CD4-positive, CD25-positive, alpha-beta regulatory T cell (primary cell): ENCODE data around the gene ABCC9. TPM values are rescaled to one million over a fixed set of nuclear protein-coding genes. Genes with fewer than 3 reads are reported as not detected.
"Not testable (repeated sequence)": the region's sequence is repeated elsewhere in the genome, so short reads cannot be mapped to it uniquely, and the experiment has no call there.

Experiments
- ATAC-seq, 2 donors: fragments of 150-1000 bp; cut with Tn5 transposase; one replicate each; pipeline ENCODE4 v1.10.0; 2021; ENCODE audit warnings: low read depth in 2 of 2, moderate number of reproducible peaks in 2 of 2, moderate library complexity in 1 of 2
- DNase-seq, 3 donors: peaks; one replicate each; pipeline versions ENCODE4 v3.0.0 to v3.0.0-alpha.2; 2012 to 2022; ENCODE audit warnings: mixed read lengths in 1 of 3
- H3K27ac ChIP-seq: one replicate; pipeline ENCODE4 v1.7.0; 2013; ENCODE audit warnings: mild to moderate bottlenecking, low read length; ENCODE audit not compliant: insufficient read depth, poor library complexity, severe bottlenecking
- H3K27me3 ChIP-seq: one replicate; pipeline ENCODE4 v1.7.0; 2013; ENCODE audit warnings: low read length; ENCODE audit not compliant: control insufficient read depth, insufficient read depth
- H3K36me3 ChIP-seq: one replicate; pipeline ENCODE4 v1.7.0; 2013; ENCODE audit warnings: mild to moderate bottlenecking, low read length, moderate library complexity; ENCODE audit not compliant: control insufficient read depth, insufficient read depth
- H3K4me1 ChIP-seq: 2 replicates; pipeline ENCODE4 v1.7.0; 2013; ENCODE audit warnings: mild to moderate bottlenecking, low read length; ENCODE audit not compliant: insufficient read depth, control insufficient read depth, poor library complexity, severe bottlenecking
- H3K4me3 ChIP-seq: one replicate; pipeline ENCODE4 v1.7.0; 2013; ENCODE audit warnings: low read depth, mild to moderate bottlenecking, low read length, moderate library complexity
- H3K9me3 ChIP-seq, 2 experiments: 1 replicate in 1 of 2; 2 replicates in 1 of 2; pipeline ENCODE4 v1.7.0; 2013; ENCODE audit warnings: low read length in 2 of 2, mild to moderate bottlenecking in 1 of 2, moderate library complexity in 1 of 2; ENCODE audit not compliant: control insufficient read depth in 2 of 2
- H3K27ac Mint-ChIP-seq, 3 donors: one replicate each; pipeline ENCODE4 v1.8.0; 2020 to 2022; ENCODE audit warnings: mild to moderate bottlenecking in 3 of 3, mixed read lengths in 3 of 3, moderate library complexity in 2 of 3
- H3K27me3 Mint-ChIP-seq: one replicate; pipeline ENCODE4 v1.8.0; 2022; ENCODE audit warnings: mild to moderate bottlenecking, mixed read lengths
- H3K36me3 Mint-ChIP-seq: one replicate; pipeline ENCODE4 v1.8.0; 2020; ENCODE audit warnings: mixed read lengths
- H3K4me1 Mint-ChIP-seq, 4 donors: one replicate each; pipeline ENCODE4 v1.8.0; 2020 to 2022; ENCODE audit warnings: mixed read lengths in 4 of 4, mild to moderate bottlenecking in 1 of 4
- H3K4me3 Mint-ChIP-seq, 4 donors: one replicate each; pipeline ENCODE4 v1.8.0; 2020 to 2022; ENCODE audit warnings: mild to moderate bottlenecking in 4 of 4, mixed read lengths in 4 of 4, moderate library complexity in 3 of 4
- H3K9me3 Mint-ChIP-seq, 7 donors: one replicate each; pipeline ENCODE4 v1.8.0; 2020 to 2022; ENCODE audit warnings: mixed read lengths in 7 of 7, mild to moderate bottlenecking in 3 of 7, moderate library complexity in 2 of 7
- polyA plus RNA-seq, 4 donors: library from polyadenylated mRNA; unstranded; fragments of 300-500 nt; fragmentation: Illumina TruSeq; gene quantifications; one replicate each; pipeline ENCODE4 v1.2.3, GENCODE V29; 2021
- total RNA-seq: library from RNA; stranded (reverse); gene quantifications from one replicate; pipeline ENCODE4 v1.2.3, GENCODE V29; 2022

The ABCC9 gene
- total and polyA plus RNA-seq, 5 donors from 2014 or later: not detected

DNA sequence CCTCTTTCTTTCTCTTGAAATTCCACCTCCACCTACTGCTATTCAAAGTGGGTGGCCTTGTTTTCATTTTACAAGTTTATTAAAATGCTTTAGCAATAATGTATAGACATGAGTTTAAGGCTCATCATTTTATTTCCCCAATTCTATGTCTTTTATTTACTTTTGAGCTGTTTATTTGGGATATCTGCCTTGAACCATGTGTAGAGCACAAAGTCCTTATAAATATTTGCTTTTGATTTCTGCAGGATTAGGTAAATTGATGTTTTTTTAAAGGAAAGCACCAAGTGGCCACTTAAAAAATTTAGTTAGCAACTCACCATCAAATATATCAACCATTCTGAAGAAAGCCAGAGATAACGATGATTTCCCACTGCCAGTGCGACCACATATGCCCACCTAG is 126.9 kb downstream of the ABCC9 start:
- Histone ChIP-seq H3K4me3 (no peak overlapping the region), H3K4me1 (no peaks in the 10 kb centered on the region), H3K27me3 (no peaks in the 10 kb centered on the region), H3K36me3 (no peaks in the 10 kb centered on the region), H3K27ac (no peak overlapping the region), H3K9me3 (no peaks in the 10 kb centered on the region)
- no peak for ATAC-seq
- Mint-ChIP-seq H3K27ac (no peak overlapping the region), H3K9me3 (peaks cover 0 to 3% (median 0%) of the 10 kb centered on the region in 7 donors), H3K27me3 (peaks cover 4% of the 10 kb centered on the region), H3K4me3 (no peak overlapping the region), H3K36me3 (no peaks in the 10 kb centered on the region), H3K4me1 (no peaks in the 10 kb centered on the region)
- no peak for DNase-seq

DNA sequence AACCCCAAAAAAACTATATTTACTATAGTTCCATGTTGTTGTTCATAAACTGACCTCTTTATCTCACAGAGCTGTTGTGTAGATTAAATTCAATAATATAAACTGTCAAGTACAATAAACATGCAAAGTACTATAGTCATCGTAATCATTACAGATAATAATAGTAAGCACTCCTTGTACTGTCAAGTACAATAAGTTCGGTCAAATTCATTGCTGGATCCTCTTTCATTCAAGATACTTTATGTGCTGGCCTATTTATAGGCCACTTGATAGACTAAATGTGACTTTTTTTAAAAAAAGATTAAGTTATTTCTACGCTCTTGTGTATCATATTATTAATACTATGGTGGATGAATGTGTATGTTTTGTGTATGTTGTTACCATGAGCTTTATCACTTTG is 127.5 kb downstream of the ABCC9 start:
- peaks cover 2% of the 10 kb centered on the region for H3K27me3 Mint-ChIP-seq
- no peak for ATAC-seq
- H3K4me3 ChIP-seq: no peak overlapping the region

DNA sequence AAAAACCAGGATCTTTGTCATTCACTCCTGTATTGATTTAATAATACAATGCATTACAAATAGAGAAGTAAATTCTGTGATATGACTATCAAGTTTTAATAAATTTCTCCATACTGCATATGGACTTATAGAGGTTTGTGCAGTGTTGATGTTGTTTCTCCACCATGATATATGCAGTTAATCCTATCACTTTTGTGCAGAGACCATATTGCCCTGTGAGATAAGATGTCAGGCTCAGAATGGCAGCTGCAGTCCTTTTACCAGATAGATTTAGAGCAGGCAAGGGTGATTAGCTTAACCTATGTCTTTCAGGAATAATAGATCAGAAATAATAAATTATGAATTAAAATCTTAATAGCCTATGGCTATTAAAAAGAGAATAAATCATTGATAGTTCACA is 128.1 kb downstream of the ABCC9 start:
- Histone ChIP-seq H3K9me3 (no peaks in the 10 kb centered on the region), H3K4me3 (no peak overlapping the region), H3K27me3 (no peaks in the 10 kb centered on the region), H3K36me3 (no peaks in the 10 kb centered on the region), H3K27ac (no peak overlapping the region), H3K4me1 (no peaks in the 10 kb centered on the region)
- DNase-seq: no peak
- no peaks in the 10 kb centered on the region for H3K27me3 Mint-ChIP-seq
- no peaks in the 10 kb centered on the region for H3K36me3 Mint-ChIP-seq
- peaks cover 0 to 3% (median 0%) of the 10 kb centered on the region in 7 donors for H3K9me3 Mint-ChIP-seq
- H3K4me1 Mint-ChIP-seq: no peaks in the 10 kb centered on the region
- no peak overlapping the region for H3K4me3 Mint-ChIP-seq
- no peak overlapping the region for H3K27ac Mint-ChIP-seq
- no peak for ATAC-seq

More for the DNA sequence above, 127.5 kb downstream of the ABCC9 start:
- Mint-ChIP-seq H3K4me1 (no peaks in the 10 kb centered on the region), H3K9me3 (peaks cover 0 to 3% (median 0%) of the 10 kb centered on the region in 7 donors), H3K27ac (no peak overlapping the region), H3K36me3 (no peaks in the 10 kb centered on the region), H3K4me3 (no peak overlapping the region)
- Histone ChIP-seq H3K4me1 (no peaks in the 10 kb centered on the region), H3K9me3 (no peaks in the 10 kb centered on the region), H3K36me3 (no peaks in the 10 kb centered on the region), H3K27ac (no peak overlapping the region), H3K27me3 (no peaks in the 10 kb centered on the region)
- DNase-seq: no peak

DNA sequence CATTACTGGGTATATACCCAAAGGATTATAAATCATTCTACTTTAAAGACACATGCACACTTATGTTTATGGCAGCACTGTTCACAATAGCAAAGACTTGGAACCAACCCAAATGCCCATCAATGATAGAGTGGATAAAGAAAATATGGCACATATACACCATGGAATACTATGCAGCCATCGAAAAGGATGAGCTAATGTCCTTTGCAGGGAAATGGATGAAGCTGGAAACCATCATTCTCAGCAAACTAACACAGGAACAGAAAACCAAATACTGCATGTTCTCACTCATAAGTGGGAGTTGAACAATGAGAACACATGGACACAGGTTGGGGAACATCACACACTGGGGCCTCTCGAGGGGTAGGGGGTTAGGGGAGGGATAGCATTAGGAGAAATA is 128.9 kb downstream of the ABCC9 start:
- not testable (repeated sequence) for H3K9me3 ChIP-seq, H3K4me3 ChIP-seq, H3K4me1 ChIP-seq, DNase-seq, H3K4me3 Mint-ChIP-seq, ATAC-seq, H3K27me3 Mint-ChIP-seq, H3K9me3 Mint-ChIP-seq, H3K27ac Mint-ChIP-seq, H3K36me3 Mint-ChIP-seq, H3K27me3 ChIP-seq, H3K27ac ChIP-seq, H3K4me1 Mint-ChIP-seq, H3K36me3 ChIP-seq

DNA sequence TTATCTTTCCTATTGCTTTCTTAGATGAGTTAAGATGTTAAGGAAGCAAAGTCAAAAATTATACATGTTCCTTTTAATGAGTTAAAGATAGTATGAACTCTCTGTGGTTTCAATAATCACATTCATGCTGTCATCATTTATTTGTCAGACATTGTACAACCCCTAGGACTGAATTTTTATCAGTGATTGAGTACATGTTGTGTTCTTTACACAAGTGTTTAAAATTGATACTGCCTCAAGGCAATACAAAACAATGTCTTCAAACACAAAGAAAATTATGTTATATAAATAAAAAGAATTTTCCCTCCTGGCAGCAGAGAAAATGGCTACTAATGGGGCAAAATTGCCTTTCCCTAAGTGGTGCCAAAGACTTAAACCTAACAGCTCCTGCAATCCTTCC is 132.1 kb downstream of the ABCC9 start:
- DNase-seq (no peak), ATAC-seq (no peak)
- Mint-ChIP-seq H3K27ac (no peak overlapping the region), H3K4me1 (no peaks in the 10 kb centered on the region), H3K4me3 (no peak overlapping the region), H3K9me3 (peaks cover 0 to 3% (median 0%) of the 10 kb centered on the region in 7 donors), H3K36me3 (no peaks in the 10 kb centered on the region), H3K27me3 (peaks cover 4% of the 10 kb centered on the region)
- Histone ChIP-seq H3K9me3 (no peaks in the 10 kb centered on the region), H3K4me3 (no peak overlapping the region), H3K27ac (no peak overlapping the region), H3K4me1 (no peaks in the 10 kb centered on the region), H3K27me3 (no peaks in the 10 kb centered on the region), H3K36me3 (no peaks in the 10 kb centered on the region)

DNA sequence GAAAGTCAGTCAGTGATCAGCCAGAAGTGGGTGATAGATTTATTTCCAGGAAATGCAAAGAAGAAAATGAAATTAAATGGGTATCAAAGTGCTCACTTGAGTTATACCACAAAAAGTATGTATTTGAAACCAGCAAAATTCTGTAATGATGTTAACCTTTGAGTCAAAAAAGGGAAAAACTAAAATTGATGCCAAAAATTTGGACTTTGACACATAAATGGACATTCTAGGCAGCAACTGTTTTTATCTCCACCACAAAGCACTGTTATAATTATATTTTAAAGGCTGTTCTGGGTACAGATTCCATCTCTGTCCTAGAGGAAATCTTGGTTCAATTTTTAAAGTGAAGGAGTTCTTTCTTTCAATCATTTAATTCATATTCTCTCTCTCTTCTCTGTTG is 135.0 kb downstream of the ABCC9 start:
- ATAC-seq: no peak
- Mint-ChIP-seq H3K9me3 (peaks cover 0 to 3% (median 0%) of the 10 kb centered on the region in 7 donors), H3K27me3 (peaks cover 4% of the 10 kb centered on the region), H3K27ac (no peak overlapping the region), H3K36me3 (no peaks in the 10 kb centered on the region), H3K4me3 (no peak overlapping the region), H3K4me1 (no peaks in the 10 kb centered on the region)
- no peak overlapping the region for H3K4me3 ChIP-seq
- H3K27ac ChIP-seq: no peak overlapping the region
- no peak for DNase-seq
- H3K4me1 ChIP-seq: no peaks in the 10 kb centered on the region
- no peaks in the 10 kb centered on the region for H3K9me3 ChIP-seq
- no peaks in the 10 kb centered on the region for H3K36me3 ChIP-seq
- H3K27me3 ChIP-seq: no peaks in the 10 kb centered on the region

DNA sequence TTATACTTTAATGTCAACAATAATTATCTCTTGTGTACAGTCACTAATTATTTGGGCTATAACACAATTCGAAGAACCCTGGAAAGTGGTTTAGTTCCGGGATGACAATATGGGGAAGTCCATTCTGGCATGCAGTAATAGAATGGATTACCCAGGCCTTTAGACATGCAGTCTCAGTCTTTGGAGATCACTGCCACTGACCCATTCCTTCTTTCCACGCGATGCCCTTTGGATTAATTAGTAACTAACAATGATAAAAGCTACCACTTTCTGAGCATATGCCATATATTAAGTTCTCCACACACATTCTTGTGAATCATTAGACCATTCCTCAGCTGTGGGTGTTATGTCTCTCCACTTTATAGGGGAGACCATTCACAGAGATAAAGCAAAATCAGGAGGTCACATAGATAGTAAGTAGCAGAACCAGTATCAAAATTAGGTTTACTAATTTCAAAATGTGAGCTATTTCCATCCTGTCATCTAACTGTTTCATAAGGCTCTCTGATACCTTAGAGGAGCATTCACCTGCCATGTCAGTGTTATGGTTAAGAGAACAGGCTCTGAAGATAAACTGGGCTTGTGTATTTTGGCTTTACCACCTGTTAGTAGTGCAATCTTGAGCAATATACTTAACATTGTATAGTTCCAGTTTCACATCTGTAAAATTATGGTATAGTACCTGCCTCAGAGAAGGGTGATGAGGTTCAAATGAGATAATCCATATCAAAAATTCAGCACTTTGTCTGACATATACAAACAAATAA is 139.5 kb downstream of the ABCC9 start:
- no peaks in the 10 kb centered on the region for H3K36me3 Mint-ChIP-seq
- H3K4me1 ChIP-seq: no peaks in the 10 kb centered on the region
- no peak overlapping the region for H3K4me3 Mint-ChIP-seq
- no peak overlapping the region for H3K27ac Mint-ChIP-seq
- no peaks in the 10 kb centered on the region for H3K9me3 ChIP-seq
- no peak overlapping the region for H3K27ac ChIP-seq
- H3K27me3 Mint-ChIP-seq: peaks cover 4% of the 10 kb centered on the region
- no peaks in the 10 kb centered on the region for H3K4me1 Mint-ChIP-seq
- H3K36me3 ChIP-seq: no peaks in the 10 kb centered on the region
- no peak for DNase-seq
- no peaks in the 10 kb centered on the region for H3K9me3 Mint-ChIP-seq
- no peak for ATAC-seq
- H3K27me3 ChIP-seq: no peaks in the 10 kb centered on the region
- H3K4me3 ChIP-seq: no peak overlapping the region

DNA sequence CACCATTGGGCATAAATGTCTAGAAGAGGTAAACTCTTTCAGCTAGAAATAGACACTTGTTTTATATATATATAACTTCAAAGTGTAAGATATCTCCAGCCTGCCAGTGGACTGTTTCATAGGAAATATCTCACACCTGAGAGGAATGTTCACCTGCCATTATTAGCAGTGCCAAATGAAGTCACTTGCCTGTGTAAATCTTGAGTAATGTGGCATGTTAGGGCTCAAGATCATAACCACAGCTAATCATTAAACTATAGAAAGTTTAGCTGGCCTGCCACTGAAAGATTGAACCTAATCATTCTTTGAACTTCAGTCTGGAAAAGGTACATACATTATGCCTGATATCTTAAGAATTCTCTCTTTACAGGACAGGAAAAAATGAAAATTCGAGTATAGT is 141.2 kb downstream of the ABCC9 start:
- H3K27me3 Mint-ChIP-seq: peaks cover 2% of the 10 kb centered on the region
- no peaks in the 10 kb centered on the region for H3K27me3 ChIP-seq
- no peak overlapping the region for H3K27ac ChIP-seq
- no peaks in the 10 kb centered on the region for H3K9me3 Mint-ChIP-seq
- no peaks in the 10 kb centered on the region for H3K36me3 ChIP-seq
- H3K36me3 Mint-ChIP-seq: no peaks in the 10 kb centered on the region
- H3K4me3 ChIP-seq: no peak overlapping the region
- no peaks in the 10 kb centered on the region for H3K9me3 ChIP-seq
- H3K4me3 Mint-ChIP-seq: no peak overlapping the region
- DNase-seq (no peak), ATAC-seq (no peak)
- no peak overlapping the region for H3K27ac Mint-ChIP-seq
- H3K4me1 ChIP-seq: no peaks in the 10 kb centered on the region
- no peaks in the 10 kb centered on the region for H3K4me1 Mint-ChIP-seq
